H9 (cell line): ENCODE data around the gene OR6N1. TPM values are rescaled to one million over a fixed set of nuclear protein-coding genes. Genes with fewer than 3 reads are reported as not detected.

ENCODE experiments used
- DNase-seq: peaks from one replicate; pipeline ENCODE4 v3.0.0-alpha.2; 2017
- H2AFZ ChIP-seq: one replicate; pipeline ENCODE4 v1.6.1; 2013; ENCODE audit warnings: mild to moderate bottlenecking, low read length, control low read depth, moderate library complexity
- H2AK5ac ChIP-seq: 2 replicates; pipeline ENCODE4 v1.6.1; 2013; ENCODE audit warnings: low read length, control low read depth, mixed read lengths; ENCODE audit not compliant: insufficient read length
- H2BK120ac ChIP-seq: one replicate; pipeline ENCODE4 v1.6.1; 2013; ENCODE audit warnings: low read depth, mild to moderate bottlenecking, low read length, control low read depth, inconsistent platforms; ENCODE audit not compliant: poor library complexity, severe bottlenecking
- H2BK12ac ChIP-seq: 2 replicates; pipeline ENCODE4 v1.6.1; 2013; ENCODE audit warnings: low read length, control low read depth, mixed read lengths, low read depth; ENCODE audit not compliant: insufficient read length
- H2BK15ac ChIP-seq: 2 replicates; pipeline ENCODE4 v1.6.1; 2013; ENCODE audit warnings: low read depth, low read length, control low read depth
- H2BK20ac ChIP-seq: one replicate; pipeline ENCODE4 v1.6.1; 2013; ENCODE audit warnings: low read depth, mild to moderate bottlenecking, low read length, control low read depth, inconsistent platforms; ENCODE audit not compliant: poor library complexity, severe bottlenecking
- H2BK5ac ChIP-seq: 2 replicates; pipeline ENCODE4 v1.6.1; 2013; ENCODE audit warnings: low read length, control low read depth, mixed read lengths; ENCODE audit not compliant: insufficient read length
- H3K14ac ChIP-seq: 2 replicates; pipeline ENCODE4 v1.6.1; 2013; ENCODE audit warnings: low read length, control low read depth; ENCODE audit not compliant: insufficient read depth
- H3K18ac ChIP-seq: 2 replicates; pipeline ENCODE4 v1.6.1; 2013; ENCODE audit warnings: low read depth, mild to moderate bottlenecking, mixed read lengths, low read length, control low read depth; ENCODE audit not compliant: insufficient read length
- H3K23ac ChIP-seq: 2 replicates; pipeline ENCODE4 v1.6.1; 2013; ENCODE audit warnings: low read length, control low read depth, mixed read lengths, low read depth; ENCODE audit not compliant: insufficient read length
- H3K23me2 ChIP-seq: 2 replicates; pipeline ENCODE4 v1.6.1; 2013; ENCODE audit warnings: low read depth, mild to moderate bottlenecking, mixed read lengths, low read length, control low read depth; ENCODE audit not compliant: insufficient read length, poor library complexity, severe bottlenecking
- H3K27ac ChIP-seq: 2 replicates; pipeline ENCODE4 v1.5.1; 2013; ENCODE audit warnings: low read length, control low read depth, mixed read lengths, low read depth; ENCODE audit not compliant: insufficient read length
- H3K27me3 ChIP-seq: 2 replicates; pipeline ENCODE4 v1.6.1; 2013; ENCODE audit warnings: low read length, control low read depth, inconsistent platforms; ENCODE audit not compliant: insufficient read depth
- H3K4ac ChIP-seq: 2 replicates; pipeline ENCODE4 v1.6.1; 2013; ENCODE audit warnings: low read depth, mild to moderate bottlenecking, control low read depth, inconsistent platforms, low read length, moderate library complexity
- H3K4me1 ChIP-seq: 2 replicates; pipeline ENCODE4 v1.6.1; 2013; ENCODE audit warnings: low read length, control low read depth, inconsistent platforms; ENCODE audit not compliant: insufficient read depth
- H3K4me2 ChIP-seq: 2 replicates; pipeline ENCODE4 v1.6.1; 2013; ENCODE audit warnings: low read length, control low read depth, mixed read lengths; ENCODE audit not compliant: insufficient read length, insufficient read depth
- H3K56ac ChIP-seq: 2 replicates; pipeline ENCODE4 v1.6.1; 2013; ENCODE audit warnings: low read depth, mild to moderate bottlenecking, mixed read lengths, low read length, control low read depth; ENCODE audit not compliant: insufficient read length
- H3K79me1 ChIP-seq: 2 replicates; pipeline ENCODE4 v1.6.1; 2013; ENCODE audit warnings: low read depth, mild to moderate bottlenecking, moderate library complexity, low read length, control low read depth, inconsistent platforms; ENCODE audit not compliant: insufficient read depth, poor library complexity, severe bottlenecking
- H3K79me2 ChIP-seq: 2 replicates; pipeline ENCODE4 v1.6.1; 2013; ENCODE audit warnings: low read length, control low read depth, inconsistent platforms; ENCODE audit not compliant: insufficient read depth
- H3K9ac ChIP-seq: 2 replicates; pipeline ENCODE4 v1.6.1; 2013; ENCODE audit warnings: low read length, control low read depth, mixed read lengths; ENCODE audit not compliant: insufficient read length; ENCODE audit errors: extremely low read depth
- H3K9me3 ChIP-seq: one replicate; pipeline ENCODE4 v1.6.1; 2013; ENCODE audit warnings: low read depth, low read length, inconsistent platforms; ENCODE audit not compliant: control insufficient read depth
- H3T11ph ChIP-seq: one replicate; pipeline ENCODE4 v1.6.1; 2013; ENCODE audit warnings: mild to moderate bottlenecking, low read length, control low read depth, inconsistent platforms
- H4K20me1 ChIP-seq: one replicate; pipeline ENCODE4 v1.6.1; 2013; ENCODE audit not compliant: control insufficient read depth, insufficient read length, insufficient read depth
- H4K5ac ChIP-seq: 2 replicates; pipeline ENCODE4 v1.6.1; 2013; ENCODE audit warnings: low read depth, mild to moderate bottlenecking, mixed read lengths, low read length, control low read depth; ENCODE audit not compliant: insufficient read length
- H4K8ac ChIP-seq: replicated peaks from 2 replicates; pipeline ENCODE4 v1.6.1; 2013; ENCODE audit warnings: low read length, control low read depth, mixed read lengths, low read depth; ENCODE audit not compliant: insufficient read length
- H4K91ac ChIP-seq: 2 replicates; pipeline ENCODE4 v1.6.1; 2013; ENCODE audit warnings: low read depth, mild to moderate bottlenecking, moderate library complexity, mixed read lengths, low read length, control low read depth; ENCODE audit not compliant: insufficient read length
- H3K27ac Mint-ChIP-seq, 3 experiments: 2 replicates in 2 of 3; 3 replicates in 1 of 3; pipeline ENCODE4 v1.8.0; 2020 to 2021; ENCODE audit warnings: mixed read lengths in 3 of 3, mild to moderate bottlenecking in 1 of 3, moderate library complexity in 1 of 3
- H3K27me3 Mint-ChIP-seq: 2 replicates; pipeline ENCODE4 v1.8.0; 2021; ENCODE audit warnings: low read depth, mild to moderate bottlenecking, moderate library complexity, mixed read lengths
- H3K36me3 Mint-ChIP-seq, 3 experiments: 2 replicates in 2 of 3; 3 replicates in 1 of 3; pipeline ENCODE4 v1.8.0; 2020 to 2021; ENCODE audit warnings: low read depth in 3 of 3, mixed read lengths in 3 of 3; ENCODE audit not compliant: insufficient read depth in 1 of 3
- H3K4me1 Mint-ChIP-seq, 2 experiments: 2 replicates each; pipeline ENCODE4 v1.8.0; 2020; ENCODE audit warnings: mixed read lengths in 2 of 2
- H3K4me3 Mint-ChIP-seq, 2 experiments: 2 replicates in 1 of 2; 3 replicates in 1 of 2; pipeline ENCODE4 v1.8.0; 2020 to 2021; ENCODE audit warnings: mild to moderate bottlenecking in 2 of 2, mixed read lengths in 2 of 2, moderate library complexity in 1 of 2
- H3K9me3 Mint-ChIP-seq, 2 experiments: 2 replicates in 1 of 2; 3 replicates in 1 of 2; pipeline ENCODE4 v1.8.0; 2020; ENCODE audit warnings: mild to moderate bottlenecking in 2 of 2, mixed read lengths in 2 of 2, moderate library complexity in 1 of 2
- WGBS: extraction: QIAGEN DNeasy Blood & Tissue Kit; methylation state at CpG from one replicate; pipeline ENCODE4 v1.1.7; 2013; ENCODE audit warnings: missing lambda C conversion rate, low lambda C conversion rate, mixed read lengths; ENCODE audit not compliant: insufficient read length; ENCODE audit errors: extremely low coverage; 5-methylcytosine and 5-hydroxymethylcytosine counted together
- total RNA-seq: library from RNA; stranded (reverse); gene quantifications from 2 replicates; pipeline ENCODE4 v1.2.1, GENCODE V29; 2021
- TF ChIP-seq, protein P1 (sequence below): fragments of 200-600 bp; sonication (generic); conservative IDR thresholded peaks from 3 replicates; pipeline ENCODE4 v1.8.0; 2021; ENCODE audit warnings: antibody characterized with exemption, mild to moderate bottlenecking

The OR6N1 gene
- total RNA-seq, 1 experiment from 2014 or later = not detected

DNA sequence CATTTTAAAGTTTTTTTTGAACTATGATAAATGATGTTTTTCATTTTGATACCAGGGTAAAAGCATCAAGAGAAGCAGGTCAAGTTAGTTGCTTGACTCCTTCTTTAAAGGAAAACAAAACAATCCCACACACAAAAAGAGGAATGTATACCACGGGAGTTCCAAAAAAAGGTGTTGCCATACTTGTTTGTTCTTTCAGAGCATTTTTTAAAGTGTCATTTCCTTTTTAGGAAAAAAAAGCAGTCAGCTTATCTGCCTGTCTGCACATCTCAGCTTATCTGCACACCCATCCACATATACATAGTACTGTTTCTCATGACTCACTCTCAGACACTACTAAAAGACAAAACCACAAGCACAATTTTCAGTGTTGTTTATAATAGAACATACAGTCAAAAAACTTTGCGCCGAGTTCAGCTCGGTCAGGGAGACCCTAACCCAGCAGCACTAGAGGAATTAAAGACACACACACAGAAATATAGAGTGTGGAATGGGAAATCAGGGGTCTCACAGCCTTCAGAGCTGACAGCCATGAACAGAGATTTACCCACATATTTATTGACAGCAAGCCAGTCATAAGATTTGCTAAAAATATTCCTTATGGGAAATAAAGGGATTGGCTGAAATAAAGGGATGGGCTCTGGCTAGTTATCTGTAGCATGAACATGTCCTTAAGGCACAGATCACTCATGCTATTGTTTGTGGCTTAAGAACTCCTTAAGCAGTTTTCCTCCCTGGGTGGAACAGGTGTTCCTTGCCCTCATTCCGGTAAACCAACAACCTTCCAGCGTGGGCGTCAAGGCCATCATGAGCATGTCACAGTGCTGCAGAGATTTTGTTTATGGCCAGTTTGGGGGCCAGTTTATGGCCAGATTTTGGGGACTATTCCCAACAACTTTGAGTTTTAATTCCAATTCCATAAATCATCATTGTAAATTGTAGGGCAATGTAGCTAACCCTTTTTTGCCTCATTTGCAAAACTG, 47.8 kb upstream of the OR6N1 start:
- Histone ChIP-seq H3K14ac (no peak overlapping the region), H3K27ac (no peak overlapping the region), H2AFZ (no peak overlapping the region), H2BK12ac (no peak overlapping the region), H4K91ac (no peak overlapping the region), H3K4me1 (no peaks in the 10 kb centered on the region), H4K8ac (no peak overlapping the region), H2AK5ac (no peak overlapping the region), H2BK15ac (no peak overlapping the region), H4K5ac (no peak overlapping the region), H3K4ac (no peak overlapping the region), H3K23me2 (no peaks in the 10 kb centered on the region), H4K20me1 (no peaks in the 10 kb centered on the region), H3K27me3 (no peaks in the 10 kb centered on the region), H3K4me2 (no peak overlapping the region), H3T11ph (no peak overlapping the region), H3K56ac (no peak overlapping the region), H3K9me3 (no peaks in the 10 kb centered on the region), H3K18ac (no peak overlapping the region), H3K79me2 (no peaks in the 10 kb centered on the region), H3K79me1 (no peaks in the 10 kb centered on the region), H3K23ac (no peak overlapping the region), H2BK20ac (no peak overlapping the region), H2BK5ac (no peak overlapping the region), H2BK120ac (no peak overlapping the region), H3K9ac (no peak overlapping the region)
- no peak overlapping the region; a peak in 2 of 7 replicates for H3K27ac Mint-ChIP-seq
- WGBS = no CpG with 5 or more reads among the region's 7 CpGs
- TF ChIP-seq, protein P1, sequence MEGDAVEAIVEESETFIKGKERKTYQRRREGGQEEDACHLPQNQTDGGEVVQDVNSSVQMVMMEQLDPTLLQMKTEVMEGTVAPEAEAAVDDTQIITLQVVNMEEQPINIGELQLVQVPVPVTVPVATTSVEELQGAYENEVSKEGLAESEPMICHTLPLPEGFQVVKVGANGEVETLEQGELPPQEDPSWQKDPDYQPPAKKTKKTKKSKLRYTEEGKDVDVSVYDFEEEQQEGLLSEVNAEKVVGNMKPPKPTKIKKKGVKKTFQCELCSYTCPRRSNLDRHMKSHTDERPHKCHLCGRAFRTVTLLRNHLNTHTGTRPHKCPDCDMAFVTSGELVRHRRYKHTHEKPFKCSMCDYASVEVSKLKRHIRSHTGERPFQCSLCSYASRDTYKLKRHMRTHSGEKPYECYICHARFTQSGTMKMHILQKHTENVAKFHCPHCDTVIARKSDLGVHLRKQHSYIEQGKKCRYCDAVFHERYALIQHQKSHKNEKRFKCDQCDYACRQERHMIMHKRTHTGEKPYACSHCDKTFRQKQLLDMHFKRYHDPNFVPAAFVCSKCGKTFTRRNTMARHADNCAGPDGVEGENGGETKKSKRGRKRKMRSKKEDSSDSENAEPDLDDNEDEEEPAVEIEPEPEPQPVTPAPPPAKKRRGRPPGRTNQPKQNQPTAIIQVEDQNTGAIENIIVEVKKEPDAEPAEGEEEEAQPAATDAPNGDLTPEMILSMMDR = no peak
- peaks cover 12 to 14% of the 10 kb centered on the region in 2 experiments; a peak in 4 of 5 replicates for H3K9me3 Mint-ChIP-seq
- no peak overlapping the region for H3K4me3 Mint-ChIP-seq
- DNase-seq = no peak
- H3K36me3 Mint-ChIP-seq = peaks cover 0 to 9% (median 0%) of the 10 kb centered on the region in 3 experiments; a peak in 1 of 7 replicates
- H3K27me3 Mint-ChIP-seq = no peaks in the 10 kb centered on the region
- no peaks in the 10 kb centered on the region for H3K4me1 Mint-ChIP-seq
